ENCODE data around the gene MYOZ2.
"Not testable (repeated sequence)": the region's sequence is repeated elsewhere in the genome, so short reads cannot be mapped to it uniquely, and the experiment has no call there.

MYOZ2 gene

GRCh38 chr4:119128148-119128547 is 7.5 kb upstream of the MYOZ2 start:
- Histone ChIP-seq H3K27me3 (ENCODE audit: control insufficient read depth, insufficient read depth, low read length) (no peaks in the 10 kb centered on the region), H3K36me3 (ENCODE audit: control insufficient read depth, insufficient read depth, low read length) (no peaks in the 10 kb centered on the region), H3K27ac (ENCODE audit: low read depth, low read length) (no peak overlapping the region), H3K4me1 (ENCODE audit: control insufficient read depth, insufficient read depth, low read length) (peaks cover 11% of the 10 kb centered on the region), H3K9me3 (ENCODE audit: control insufficient read depth, insufficient read depth, low read length) (no peaks in the 10 kb centered on the region), H3K9ac (ENCODE audit: low read depth, low read length) (no peak overlapping the region), H3K4me3 (ENCODE audit: low read depth, low read length) (no peak overlapping the region)

GRCh38 chr4:119130365-119131065 is 5.1 kb upstream of the MYOZ2 start:
- no peak overlapping the region for H3K27ac ChIP-seq (ENCODE audit: low read depth, low read length)
- H3K4me1 ChIP-seq (ENCODE audit: control insufficient read depth, insufficient read depth, low read length), result no peaks in the 10 kb centered on the region
- no peak overlapping the region for H3K4me3 ChIP-seq (ENCODE audit: low read depth, low read length)
- no peaks in the 10 kb centered on the region for H3K27me3 ChIP-seq (ENCODE audit: control insufficient read depth, insufficient read depth, low read length)
- no peaks in the 10 kb centered on the region for H3K9me3 ChIP-seq (ENCODE audit: control insufficient read depth, insufficient read depth, low read length)
- no peak overlapping the region for H3K9ac ChIP-seq (ENCODE audit: low read depth, low read length)
- no peaks in the 10 kb centered on the region for H3K36me3 ChIP-seq (ENCODE audit: control insufficient read depth, insufficient read depth, low read length)

GRCh38 chr4:119131164-119131563 is 4.5 kb upstream of the MYOZ2 start:
- Histone ChIP-seq H3K27me3 (ENCODE audit: control insufficient read depth, insufficient read depth, low read length) (no peaks in the 10 kb centered on the region), H3K36me3 (ENCODE audit: control insufficient read depth, insufficient read depth, low read length) (no peaks in the 10 kb centered on the region), H3K4me3 (ENCODE audit: low read depth, low read length) (no peak overlapping the region), H3K27ac (ENCODE audit: low read depth, low read length) (no peak overlapping the region), H3K4me1 (ENCODE audit: control insufficient read depth, insufficient read depth, low read length) (no peaks in the 10 kb centered on the region), H3K9ac (ENCODE audit: low read depth, low read length) (no peak overlapping the region), H3K9me3 (ENCODE audit: control insufficient read depth, insufficient read depth, low read length) (no peaks in the 10 kb centered on the region)

GRCh38 chr4:119132306-119132705 is 3.3 kb upstream of the MYOZ2 start:
- Histone ChIP-seq H3K4me1 (ENCODE audit: control insufficient read depth, insufficient read depth, low read length) (no peaks in the 10 kb centered on the region), H3K27ac (ENCODE audit: low read depth, low read length) (no peak overlapping the region), H3K36me3 (ENCODE audit: control insufficient read depth, insufficient read depth, low read length) (no peaks in the 10 kb centered on the region), H3K9me3 (ENCODE audit: control insufficient read depth, insufficient read depth, low read length) (no peaks in the 10 kb centered on the region), H3K4me3 (ENCODE audit: low read depth, low read length) (no peak overlapping the region), H3K9ac (ENCODE audit: low read depth, low read length) (no peak overlapping the region), H3K27me3 (ENCODE audit: control insufficient read depth, insufficient read depth, low read length) (no peaks in the 10 kb centered on the region)

GRCh38 chr4:119136546-119136945 is 914 bp downstream of the MYOZ2 start:
- Histone ChIP-seq H3K9me3 (ENCODE audit: control insufficient read depth, insufficient read depth, low read length) (no peaks in the 10 kb centered on the region), H3K27ac (ENCODE audit: low read depth, low read length) (no peak overlapping the region), H3K4me3 (ENCODE audit: low read depth, low read length) (no peak overlapping the region), H3K4me1 (ENCODE audit: control insufficient read depth, insufficient read depth, low read length) (no peaks in the 10 kb centered on the region; the same call in 1 of the 2 replicates), H3K36me3 (ENCODE audit: control insufficient read depth, insufficient read depth, low read length) (no peaks in the 10 kb centered on the region), H3K27me3 (ENCODE audit: control insufficient read depth, insufficient read depth, low read length) (no peaks in the 10 kb centered on the region), H3K9ac (ENCODE audit: low read depth, low read length) (no peak overlapping the region)

GRCh38 chr4:119138046-119138445 is 2.4 kb downstream of the MYOZ2 start:
- Histone ChIP-seq H3K27me3 (ENCODE audit: control insufficient read depth, insufficient read depth, low read length) (no peaks in the 10 kb centered on the region), H3K27ac (ENCODE audit: low read depth, low read length) (no peak overlapping the region), H3K4me3 (ENCODE audit: low read depth, low read length) (no peak overlapping the region), H3K9me3 (ENCODE audit: control insufficient read depth, insufficient read depth, low read length) (no peaks in the 10 kb centered on the region), H3K4me1 (ENCODE audit: control insufficient read depth, insufficient read depth, low read length) (no peaks in the 10 kb centered on the region; the same call in 1 of the 2 replicates), H3K36me3 (ENCODE audit: control insufficient read depth, insufficient read depth, low read length) (no peaks in the 10 kb centered on the region), H3K9ac (ENCODE audit: low read depth, low read length) (no peak overlapping the region)

GRCh38 chr4:119139311-119139710 is 3.7 kb downstream of the MYOZ2 start:
- no peaks in the 10 kb centered on the region for H3K27me3 ChIP-seq (ENCODE audit: control insufficient read depth, insufficient read depth, low read length)
- H3K27ac ChIP-seq (ENCODE audit: low read depth, low read length), result no peak overlapping the region
- H3K4me3 ChIP-seq (ENCODE audit: low read depth, low read length), result no peak overlapping the region
- no peaks in the 10 kb centered on the region; the same call in 1 of the 2 replicates for H3K4me1 ChIP-seq (ENCODE audit: control insufficient read depth, insufficient read depth, low read length)
- no peaks in the 10 kb centered on the region for H3K9me3 ChIP-seq (ENCODE audit: control insufficient read depth, insufficient read depth, low read length)
- no peaks in the 10 kb centered on the region for H3K36me3 ChIP-seq (ENCODE audit: control insufficient read depth, insufficient read depth, low read length)
- no peak overlapping the region for H3K9ac ChIP-seq (ENCODE audit: low read depth, low read length)

- no peak overlapping the region for H3K4me3 ChIP-seq (ENCODE audit: low read depth, low read length)
- no peaks in the 10 kb centered on the region; the same call in 1 of the 2 replicates for H3K4me1 ChIP-seq (ENCODE audit: control insufficient read depth, insufficient read depth, low read length)
- no peaks in the 10 kb centered on the region for H3K9me3 ChIP-seq (ENCODE audit: control insufficient read depth, insufficient read depth, low read length)
- no peak overlapping the region for H3K9ac ChIP-seq (ENCODE audit: low read depth, low read length)
- no peaks in the 10 kb centered on the region for H3K36me3 ChIP-seq (ENCODE audit: control insufficient read depth, insufficient read depth, low read length)
- H3K27me3 ChIP-seq (ENCODE audit: control insufficient read depth, insufficient read depth, low read length), result no peaks in the 10 kb centered on the region
- no peak overlapping the region for H3K27ac ChIP-seq (ENCODE audit: low read depth, low read length)
Observed at GRCh38 chr4:119139822-119140252, 4.2 kb downstream of the MYOZ2 start.

GRCh38 chr4:119141283-119141682 is 5.7 kb downstream of the MYOZ2 start:
- not testable (repeated sequence) for H3K27me3 ChIP-seq (ENCODE audit: control insufficient read depth, insufficient read depth, low read length); H3K9ac ChIP-seq (ENCODE audit: low read depth, low read length); H3K27ac ChIP-seq (ENCODE audit: low read depth, low read length); H3K36me3 ChIP-seq (ENCODE audit: control insufficient read depth, insufficient read depth, low read length); H3K4me1 ChIP-seq (ENCODE audit: control insufficient read depth, insufficient read depth, low read length); H3K4me3 ChIP-seq (ENCODE audit: low read depth, low read length); H3K9me3 ChIP-seq (ENCODE audit: control insufficient read depth, insufficient read depth, low read length)

GRCh38 chr4:119142833-119143232 is 7.2 kb downstream of the MYOZ2 start:
- no peak overlapping the region for H3K4me3 ChIP-seq (ENCODE audit: low read depth, low read length)
- no peaks in the 10 kb centered on the region for H3K36me3 ChIP-seq (ENCODE audit: control insufficient read depth, insufficient read depth, low read length)
- H3K9me3 ChIP-seq (ENCODE audit: control insufficient read depth, insufficient read depth, low read length), result no peaks in the 10 kb centered on the region
- no peaks in the 10 kb centered on the region; the same call in 1 of the 2 replicates for H3K4me1 ChIP-seq (ENCODE audit: control insufficient read depth, insufficient read depth, low read length)
- no peak overlapping the region for H3K9ac ChIP-seq (ENCODE audit: low read depth, low read length)
- H3K27me3 ChIP-seq (ENCODE audit: control insufficient read depth, insufficient read depth, low read length), result no peaks in the 10 kb centered on the region
- no peak overlapping the region for H3K27ac ChIP-seq (ENCODE audit: low read depth, low read length)

GRCh38 chr4:119143341-119143740 is 7.7 kb downstream of the MYOZ2 start:
- H3K27ac ChIP-seq (ENCODE audit: low read depth, low read length); H3K36me3 ChIP-seq (ENCODE audit: control insufficient read depth, insufficient read depth, low read length); H3K9me3 ChIP-seq (ENCODE audit: control insufficient read depth, insufficient read depth, low read length); H3K27me3 ChIP-seq (ENCODE audit: control insufficient read depth, insufficient read depth, low read length); H3K4me1 ChIP-seq (ENCODE audit: control insufficient read depth, insufficient read depth, low read length); H3K9ac ChIP-seq (ENCODE audit: low read depth, low read length); H3K4me3 ChIP-seq (ENCODE audit: low read depth, low read length): not testable (repeated sequence)

Data from HUES48 (cell line).